Endothelial cell of umbilical vein (primary cell): ENCODE results near the gene MAML3. TPM values are rescaled to one million over a fixed set of nuclear protein-coding genes. Genes with fewer than 3 reads are reported as not detected.

Experiments
- BruUV-seq: library from RNA; stranded (reverse); fragments of 400-500 nt; replicated peaks from 2 replicates; lab custom pipeline; 2021; lab: Mats Ljungman, UMichigan
- CTCF ChIA-PET: fragments of 300-600, 350-600 bp; sonication (Branson Sonifier 250); formaldehyde crosslinking; loops from one replicate; lab custom pipeline; 2021; ENCODE audit warnings: antibody characterized with exemption, inconsistent platforms; lab: Charles Lee
- POLR2A ChIA-PET: fragments of 300-600, 350-600 bp; sonication (Branson Sonifier 250); formaldehyde crosslinking; loops from one replicate; lab custom pipeline; 2021; ENCODE audit warnings: antibody characterized with exemption, inconsistent platforms; lab: Charles Lee
- DNase-seq: peaks from one replicate; pipeline ENCODE4 v3.0.0-alpha.2; 2011; ENCODE audit warnings: low read depth, low spot score
- FAIRE-seq: peaks from 2 replicates; lab custom pipeline; 2011; peaks lifted over from hg19 to GRCh38; lab: Jason Lieb, UNC
- H2AFZ ChIP-seq: 2 replicates; pipeline ENCODE4 v1.6.0; 2012; ENCODE audit warnings: low read depth, low read length, control low read depth, inconsistent platforms
- H3K27ac ChIP-seq: 2 replicates; pipeline ENCODE4 v1.5.1; 2011; ENCODE audit warnings: low read depth, mild to moderate bottlenecking, control low read depth, low read length, moderate library complexity; ENCODE audit not compliant: insufficient read depth
- H3K27me3 ChIP-seq, 2 experiments: 2 replicates each; pipeline versions ENCODE4 v1.6.0 to v1.6.1; 2011; ENCODE audit warnings: low read length in 2 of 2, mixed read lengths in 1 of 2; ENCODE audit not compliant: control insufficient read depth in 2 of 2, insufficient read depth in 2 of 2
- H3K36me3 ChIP-seq, 2 experiments: 2 replicates in 1 of 2; 3 replicates in 1 of 2; pipeline ENCODE4 v1.5.1; 2011; ENCODE audit warnings: low read length in 2 of 2, mild to moderate bottlenecking in 1 of 2, moderate library complexity in 1 of 2; ENCODE audit not compliant: control insufficient read depth in 2 of 2, insufficient read depth in 2 of 2; ENCODE audit errors: extremely low read depth in 1 of 2
- H3K4me1 ChIP-seq: 3 replicates; pipeline ENCODE4 v1.5.1; 2011; ENCODE audit warnings: mild to moderate bottlenecking, low read length; ENCODE audit not compliant: control insufficient read depth, insufficient read depth; ENCODE audit errors: extremely low read depth
- H3K4me2 ChIP-seq: 2 replicates; pipeline ENCODE4 v1.6.1; 2011; ENCODE audit warnings: low read length, control low read depth, mixed read lengths; ENCODE audit not compliant: insufficient read depth
- H3K4me3 ChIP-seq, 3 experiments: fragments of 200-600 bp in 1 of 3; sonication (generic), shearing (Covaris generic) in 1 of 3; replicated peaks in 1 of 3; 2 replicates each; pipeline ENCODE4 v1.5.1; 2011 to 2016; ENCODE audit warnings: control low read depth in 3 of 3, low read length in 3 of 3, mild to moderate bottlenecking in 2 of 3, inconsistent platforms in 1 of 3, low read depth in 1 of 3, moderate library complexity in 1 of 3; ENCODE audit not compliant: insufficient read depth in 1 of 3
- H3K79me2 ChIP-seq: 2 replicates; pipeline ENCODE4 v1.6.0; 2012; ENCODE audit warnings: low read length, inconsistent platforms; ENCODE audit not compliant: control insufficient read depth, insufficient read depth
- H3K9ac ChIP-seq: replicated peaks from 2 replicates; pipeline ENCODE3; 2011; ENCODE audit warnings: low read length, control low read depth; ENCODE audit not compliant: insufficient read depth; ENCODE audit errors: extremely low read depth
- H3K9me1 ChIP-seq: replicated peaks from 3 replicates; pipeline ENCODE4 v1.6.0; 2011; ENCODE audit warnings: mild to moderate bottlenecking, low read length; ENCODE audit not compliant: control insufficient read depth, insufficient read depth; ENCODE audit errors: extremely low read depth
- H3K9me3 ChIP-seq: replicated peaks from 2 replicates; pipeline ENCODE4 v1.5.1; 2012; ENCODE audit warnings: low read length, inconsistent platforms; ENCODE audit not compliant: control insufficient read depth, insufficient read depth
- H4K20me1 ChIP-seq: replicated peaks from 2 replicates; pipeline ENCODE3; 2011; ENCODE audit warnings: mild to moderate bottlenecking, low read length; ENCODE audit not compliant: control insufficient read depth, insufficient read depth; ENCODE audit errors: extremely low read depth
- EZH2 ChIP-seq: IDR thresholded peaks from 2 replicates; pipeline ENCODE4 v1.6.1; 2012; ENCODE audit warnings: borderline replicate concordance, low read depth, mild to moderate bottlenecking, moderate library complexity, low read length, inconsistent platforms; ENCODE audit not compliant: severe bottlenecking
- FOS ChIP-seq: IDR thresholded peaks from 2 replicates; pipeline ENCODE4 v1.6.1; 2011; ENCODE audit warnings: mild to moderate bottlenecking, low read length, moderate library complexity, borderline replicate concordance; ENCODE audit not compliant: insufficient read depth
- GATA2 ChIP-seq: IDR thresholded peaks from 2 replicates; pipeline ENCODE4 v1.7.0; 2011; ENCODE audit warnings: low read depth, mild to moderate bottlenecking, moderate library complexity, mixed read lengths, low read length; ENCODE audit not compliant: insufficient read length, insufficient read depth
- JUN ChIP-seq: IDR thresholded peaks from 2 replicates; pipeline ENCODE4 v1.6.1; 2011; ENCODE audit warnings: borderline replicate concordance, low read depth; ENCODE audit not compliant: insufficient read length, insufficient read depth
- MAX ChIP-seq: IDR thresholded peaks from 2 replicates; pipeline ENCODE4 v1.6.1; 2011; ENCODE audit not compliant: insufficient read depth, insufficient read length
- MYC ChIP-seq: IDR thresholded peaks from one replicate; pipeline ENCODE4 v1.6.1; 2011; ENCODE audit warnings: mild to moderate bottlenecking, low read depth, low read length
- POLR2A ChIP-seq: IDR thresholded peaks from 2 replicates; pipeline ENCODE4 v1.6.1; 2012; ENCODE audit warnings: low read depth, mild to moderate bottlenecking, control low read depth, low read length
- POLR2AphosphoS5 ChIP-seq: IDR thresholded peaks from 2 replicates; pipeline ENCODE4 v1.6.1; 2012; ENCODE audit warnings: low read depth, mild to moderate bottlenecking, control low read depth, low read length, moderate library complexity; ENCODE audit not compliant: insufficient read depth
- dilution Hi-C: fragments of 300-500 bp; cut with MboI; formaldehyde crosslinking; loops from one replicate; pipeline ENCODE4 v1.15.0; 2019; ENCODE audit warnings: low sequenced_read_pairs; ENCODE audit not compliant: extremely low pct_ligation_motif_present
- intact Hi-C: fragments of 100-400 bp; cut with micrococcal nuclease; formaldehyde crosslinking; loops from one replicate; pipeline ENCODE4 v1.10.0; 2022
- polyA plus RNA-seq, 4 experiments: library from polyadenylated mRNA; depleted of rRNA in 3 of 4; stranded (reverse) in 3 of 4; unstranded in 1 of 4; fragments of >200 nt; gene quantifications; 2 replicates each; pipeline versions ENCODE4 v1.2.1 to v1.2.3, GENCODE V29; 2011 to 2012; ENCODE audit warnings: missing spikeins in 1 of 4
- total RNA-seq: library from RNA; stranded (reverse); gene quantifications from 2 replicates; pipeline ENCODE4 v1.2.3, GENCODE V29; 2021
- TF ChIP-seq, protein P1 (sequence below), 2 donors: IDR thresholded peaks; 1 replicate in 1 of 2; 2 replicates in 1 of 2; pipeline ENCODE4 v1.5.1; 2011; ENCODE audit warnings: low read length in 2 of 2, mild to moderate bottlenecking in 2 of 2, moderate library complexity in 2 of 2, control low read depth in 1 of 2, inconsistent platforms in 1 of 2, low read depth in 1 of 2; ENCODE audit not compliant: insufficient read depth in 1 of 2; ENCODE audit errors: extremely low read depth in 1 of 2

The MAML3 gene
- total and polyA plus RNA-seq, 2 donors (not counting 3 experiments of a cell fraction or from before 2014, with no cell fraction given): 14.0 to 20.3 TPM

DNA sequence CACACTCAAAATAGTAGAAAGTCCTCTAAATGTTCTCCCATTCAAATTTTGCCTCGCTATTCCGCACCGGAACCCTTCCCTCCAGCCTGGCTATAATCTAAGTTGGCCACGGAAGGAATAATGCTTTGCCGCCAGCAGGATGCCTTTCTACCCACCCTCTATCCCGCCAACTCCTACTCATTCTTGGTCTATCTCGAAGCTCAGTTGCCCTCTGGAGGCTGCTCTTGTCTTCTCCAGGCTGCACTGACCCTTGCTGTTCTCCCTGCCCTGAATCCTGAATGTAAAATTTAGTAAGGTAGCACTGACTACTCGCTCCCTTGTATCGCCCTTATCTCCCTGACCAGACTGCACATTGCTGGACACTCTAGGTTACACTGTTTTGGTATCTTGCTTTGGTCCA is 275.9 kb downstream of the MAML3 start:
- dilution Hi-C loops: no loop called here
- Histone ChIP-seq H3K36me3 (no peaks in the 10 kb centered on the region), H3K9me3 (no peaks in the 10 kb centered on the region), H3K79me2 (no peaks in the 10 kb centered on the region), H3K4me1 (peaks cover 1% of the 10 kb centered on the region), H3K9ac (no peak overlapping the region), H3K4me3 (no peak overlapping the region), H4K20me1 (no peaks in the 10 kb centered on the region), H2AFZ (no peak overlapping the region), H3K27me3 (no peaks in the 10 kb centered on the region), H3K27ac (no peak overlapping the region), H3K4me2 (no peak overlapping the region), H3K9me1 (no peaks in the 10 kb centered on the region)
- POLR2A ChIA-PET: no interaction called here
- no peak for DNase-seq
- TF ChIP-seq MAX (no peak), JUN (no peak), POLR2A (no peak)
- BruUV-seq: no TSS peak
- no peak for FAIRE-seq
- intact Hi-C loops: no loop called here
- CTCF ChIA-PET: interaction anchor here (1.1 kb wide), 1 partner anchor 448 kb away, joined by 4 read pairs; no protein-coding TSS in a partner anchor

- DNase-seq (no peak), FAIRE-seq (no peak)
- no peaks in the 10 kb centered on the region for H3K9me1 ChIP-seq
- intact Hi-C loops (no loop called here), dilution Hi-C loops (no loop called here)
- no peak overlapping the region for H3K9ac ChIP-seq
- no TSS peak for BruUV-seq
- no peaks in the 10 kb centered on the region for H3K36me3 ChIP-seq
- no peaks in the 10 kb centered on the region for H3K79me2 ChIP-seq
- H4K20me1 ChIP-seq: no peaks in the 10 kb centered on the region
- H3K27me3 ChIP-seq: no peaks in the 10 kb centered on the region
- H3K4me2 ChIP-seq: no peak overlapping the region
- no peak overlapping the region for H3K4me3 ChIP-seq
- H3K4me1 ChIP-seq: peaks cover 14% of the 10 kb centered on the region
- POLR2A ChIA-PET: no interaction called here
- H3K9me3 ChIP-seq: no peaks in the 10 kb centered on the region
- H2AFZ ChIP-seq: no peak overlapping the region
- CTCF ChIA-PET: no interaction called here
- H3K27ac ChIP-seq: no peak overlapping the region
- TF ChIP-seq FOS: no peak
- TF ChIP-seq JUN: no peak
- no peak for TF ChIP-seq MYC
- TF ChIP-seq MAX: no peak
- no peak for TF ChIP-seq POLR2A
- TF ChIP-seq, protein P1, sequence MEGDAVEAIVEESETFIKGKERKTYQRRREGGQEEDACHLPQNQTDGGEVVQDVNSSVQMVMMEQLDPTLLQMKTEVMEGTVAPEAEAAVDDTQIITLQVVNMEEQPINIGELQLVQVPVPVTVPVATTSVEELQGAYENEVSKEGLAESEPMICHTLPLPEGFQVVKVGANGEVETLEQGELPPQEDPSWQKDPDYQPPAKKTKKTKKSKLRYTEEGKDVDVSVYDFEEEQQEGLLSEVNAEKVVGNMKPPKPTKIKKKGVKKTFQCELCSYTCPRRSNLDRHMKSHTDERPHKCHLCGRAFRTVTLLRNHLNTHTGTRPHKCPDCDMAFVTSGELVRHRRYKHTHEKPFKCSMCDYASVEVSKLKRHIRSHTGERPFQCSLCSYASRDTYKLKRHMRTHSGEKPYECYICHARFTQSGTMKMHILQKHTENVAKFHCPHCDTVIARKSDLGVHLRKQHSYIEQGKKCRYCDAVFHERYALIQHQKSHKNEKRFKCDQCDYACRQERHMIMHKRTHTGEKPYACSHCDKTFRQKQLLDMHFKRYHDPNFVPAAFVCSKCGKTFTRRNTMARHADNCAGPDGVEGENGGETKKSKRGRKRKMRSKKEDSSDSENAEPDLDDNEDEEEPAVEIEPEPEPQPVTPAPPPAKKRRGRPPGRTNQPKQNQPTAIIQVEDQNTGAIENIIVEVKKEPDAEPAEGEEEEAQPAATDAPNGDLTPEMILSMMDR (IDR thresholded peaks at IDR 0.05; ENCODE audit: extremely low read depth in 1 of 2, insufficient read depth in 1 of 2, low read depth in 1 of 2, low read length in 2 of 2): no peak
- TF ChIP-seq GATA2: no peak
- no peak for TF ChIP-seq POLR2AphosphoS5
- TF ChIP-seq EZH2: no peak
Observed at GRCh38 chr4:139876337-139876941, 277.5 kb downstream of the MAML3 start.
